Measurements from ENCODE around the gene PDHA1.

PDHA1 gene

GRCh38 chrX:19343535-19344408, at the start of gene PDHA1:
TSS of gene PDHA1 (plus strand) at chrX:19343927. CDS start at chrX:19344038, 111 bp downstream.
- DNase-seq, result peak; percentile 95

GRCh38 chrX:19303256-19303880, 40.4 kb upstream of the PDHA1 start:
- peak; percentile 73 for DNase-seq

GRCh38 chrX:19326567-19326966, 17.2 kb upstream of the PDHA1 start:
- DNase-seq, result no peak

- DNase-seq, result no peak
Observed at GRCh38 chrX:19331831-19332230, 11.9 kb upstream of the PDHA1 start.

- DNase-seq, result peak; percentile 86
Observed at GRCh38 chrX:19332983-19333382, 10.7 kb upstream of the PDHA1 start.

- DNase-seq, result no peak
Observed at GRCh38 chrX:19334945-19335626, 8.6 kb upstream of the PDHA1 start.

- peak; percentile 34 for DNase-seq
Observed at GRCh38 chrX:19342331-19342906, 1.3 kb upstream of the PDHA1 start.

- DNase-seq, result no peak
Observed at GRCh38 chrX:19343085-19343534, 617 bp upstream of the PDHA1 start.

- no peak for DNase-seq
Observed at GRCh38 chrX:19344661-19345060, 934 bp downstream of the PDHA1 start.

GRCh38 chrX:19347916-19348315, 4.2 kb downstream of the PDHA1 start:
- DNase-seq, result no peak

- no peak for DNase-seq
Observed at GRCh38 chrX:19349264-19349663, 5.5 kb downstream of the PDHA1 start.

- no peak for DNase-seq
Observed at GRCh38 chrX:19350941-19351384, 7.2 kb downstream of the PDHA1 start.

- no peak for DNase-seq
Observed at GRCh38 chrX:19354625-19355024, 10.9 kb downstream of the PDHA1 start.

GRCh38 chrX:19358521-19358920, 14.8 kb downstream of the PDHA1 start:
- DNase-seq, result no peak

- no peak for DNase-seq
Observed at GRCh38 chrX:19360903-19361302, 17.2 kb downstream of the PDHA1 start.

- no peak for DNase-seq
Observed at GRCh38 chrX:19361701-19362100, 18.0 kb downstream of the PDHA1 start.

- no peak for DNase-seq
Observed at GRCh38 chrX:19368576-19368975, 24.8 kb downstream of the PDHA1 start.

GRCh38 chrX:19370061-19370460, 26.3 kb downstream of the PDHA1 start:
- no peak for DNase-seq

GRCh38 chrX:19372170-19372546, 28.4 kb downstream of the PDHA1 start:
- peak; percentile 80 for DNase-seq

GRCh38 chrX:19372547-19373331, 29.0 kb downstream of the PDHA1 start:
- peak; percentile 25 for DNase-seq

GRCh38 chrX:19373351-19373891, 29.7 kb downstream of the PDHA1 start:
- no peak for DNase-seq

- no peak for DNase-seq
Observed at GRCh38 chrX:19375546-19375945, 31.8 kb downstream of the PDHA1 start.
